NCI-H187 treated with DMSO at 0.1 percent for 48 hours (cell line): ENCODE results near the gene C2CD5.

Source experiments
- DNase-seq: peaks from one replicate; lab custom pipeline; 2025; lab: John Stamatoyannopoulos, UW

The C2CD5 gene

GRCh38 chr12:22415342-22416309 lies 128.7 kb downstream of the C2CD5 start:
- no peak for DNase-seq

- no peak for DNase-seq
These were observed 129.6 kb downstream of the C2CD5 start for GRCh38 chr12:22414742-22415141.

- DNase-seq = no peak
These were observed 130.8 kb downstream of the C2CD5 start for GRCh38 chr12:22413592-22413991.

- DNase-seq = no peak
These were observed 131.8 kb downstream of the C2CD5 start for GRCh38 chr12:22412581-22412980.

GRCh38 chr12:22410486-22410885 lies 133.9 kb downstream of the C2CD5 start:
- DNase-seq = no peak

- no peak for DNase-seq
These were observed 134.8 kb downstream of the C2CD5 start for GRCh38 chr12:22409377-22410164.

GRCh38 chr12:22408610-22409376 lies 135.5 kb downstream of the C2CD5 start:
- DNase-seq = no peak

- no peak for DNase-seq
These were observed 136.9 kb downstream of the C2CD5 start for GRCh38 chr12:22407397-22407796.

GRCh38 chr12:22406627-22407026 lies 137.7 kb downstream of the C2CD5 start:
- DNase-seq = no peak

- no peak for DNase-seq
These were observed 144.7 kb downstream of the C2CD5 start for GRCh38 chr12:22399464-22400180.
